Stimulated activated CD4-positive, alpha-beta T cell treated with anti-CD3 and anti-CD28 coated beads, Interleukin-1b, Interleukin-23, amount 100 ng/mL, for 1 hour (primary cell): ENCODE data around the gene DBH.

Source experiments
- DNase-seq, 2 donors: peaks; one replicate each; pipeline ENCODE4 v3.0.0-alpha.2; 2020; ENCODE audit warnings: low read depth in 2 of 2

DBH gene

GRCh38 chr9:133635533-133636531, at the start of gene DBH:
Gene DBH (plus strand): TSS chr9:133636363. CDS start chr9:133636372, 9 bp downstream.
- no peak for DNase-seq

GRCh38 chr9:133587051-133587450, 49.1 kb upstream of the DBH start:
- no peak for DNase-seq

- no peak for DNase-seq
Measured at GRCh38 chr9:133587466-133587865, 48.7 kb upstream of the DBH start.

GRCh38 chr9:133589454-133590227, 46.5 kb upstream of the DBH start:
- peak in 1 of 2 donors; percentile 13 for DNase-seq

- no peak for DNase-seq
Measured at GRCh38 chr9:133590231-133590855, 45.8 kb upstream of the DBH start.

GRCh38 chr9:133591116-133591910, 44.9 kb upstream of the DBH start:
- no peak for DNase-seq

GRCh38 chr9:133591985-133592384, 44.2 kb upstream of the DBH start:
- no peak for DNase-seq

GRCh38 chr9:133592731-133593409, 43.3 kb upstream of the DBH start:
- no peak for DNase-seq

- DNase-seq = no peak
Measured at GRCh38 chr9:133593587-133594253, 42.4 kb upstream of the DBH start.

- DNase-seq = no peak
Measured at GRCh38 chr9:133594310-133594709, 41.9 kb upstream of the DBH start.

GRCh38 chr9:133595910-133596309, 40.3 kb upstream of the DBH start:
- no peak for DNase-seq

GRCh38 chr9:133597316-133597957, 38.7 kb upstream of the DBH start:
- DNase-seq = no peak

GRCh38 chr9:133598978-133599377, 37.2 kb upstream of the DBH start:
- DNase-seq = no peak

- DNase-seq = no peak
Measured at GRCh38 chr9:133599470-133600173, 36.5 kb upstream of the DBH start.

GRCh38 chr9:133600739-133601138, 35.4 kb upstream of the DBH start:
- no peak for DNase-seq

- no peak for DNase-seq
Measured at GRCh38 chr9:133601746-133602145, 34.4 kb upstream of the DBH start.

- DNase-seq = no peak
Measured at GRCh38 chr9:133602277-133602676, 33.9 kb upstream of the DBH start.

- no peak for DNase-seq
Measured at GRCh38 chr9:133603135-133603927, 32.8 kb upstream of the DBH start.
